HL-60 (cell line): Measurements from ENCODE around the gene ENKD1.

Experiments
- CTCF ChIP-seq: IDR thresholded peaks from one replicate; pipeline ENCODE4 v1.5.1; 2011; ENCODE audit warnings: low read length, control low read depth, inconsistent platforms; ENCODE audit not compliant: insufficient read depth
- POLR2AphosphoS5 ChIP-seq: IDR thresholded peaks from 2 replicates; pipeline ENCODE4 v1.6.1; 2012; ENCODE audit warnings: low read depth
- REST ChIP-seq: IDR thresholded peaks from 2 replicates; pipeline ENCODE4 v1.6.1; 2012; ENCODE audit warnings: low read depth; ENCODE audit not compliant: insufficient replicate concordance

- TF ChIP-seq CTCF (no peak), POLR2AphosphoS5 (no peak), REST (no peak)
Observed at GRCh38 chr16:67709050-67709449, 42.5 kb upstream of the ENKD1 start.
